Measurements from ENCODE around the gene BCAS3. TPM values are rescaled to one million over a fixed set of nuclear protein-coding genes. Genes with fewer than 3 reads are reported as not detected.

The BCAS3 gene
- total RNA-seq, 1 donor from 2014 or later, result 38.1 TPM

DNA sequence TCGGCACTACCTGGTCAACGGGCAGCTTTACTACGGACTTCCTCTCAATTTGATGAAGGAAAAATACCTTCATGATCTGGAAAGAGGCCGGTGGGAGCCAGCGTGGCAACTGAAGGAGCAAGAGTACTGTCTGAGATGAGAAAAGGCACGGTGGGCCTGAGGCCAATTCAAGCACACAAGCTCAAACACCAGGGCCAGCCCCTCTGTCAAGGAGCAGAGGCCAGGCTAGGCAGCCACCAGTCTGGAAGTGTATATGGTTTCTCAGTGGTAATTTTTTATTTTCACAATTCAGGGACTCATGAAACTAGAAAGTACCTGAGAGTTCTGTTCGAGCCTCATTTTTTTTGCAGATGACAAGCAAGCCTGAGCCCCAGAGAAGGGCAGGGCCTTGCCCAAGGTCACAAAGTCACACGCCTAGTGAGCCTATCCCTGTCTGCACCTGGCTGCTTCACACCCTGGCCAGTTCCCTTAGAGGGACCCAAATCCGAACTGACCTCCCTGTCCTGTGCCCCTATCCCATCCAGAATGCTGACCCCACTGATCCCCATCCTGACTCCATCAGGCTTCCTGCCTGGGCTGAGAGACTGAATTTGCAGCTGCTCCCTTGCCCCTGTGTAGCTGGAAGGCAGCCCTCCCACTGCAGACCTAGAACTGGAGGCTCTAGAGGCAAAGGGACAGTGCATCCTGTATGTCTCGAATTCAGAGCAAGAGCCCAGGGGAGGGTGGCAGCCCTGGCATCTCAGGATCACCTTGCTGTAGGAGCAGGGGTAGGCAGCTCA is 717.2 kb downstream of the BCAS3 start:
- Mint-ChIP-seq H3K36me3 (ENCODE audit: low read depth, unreplicated experiment) (peaks cover 21% of the 10 kb centered on the region), H3K4me1 (ENCODE audit: unreplicated experiment) (peaks cover 22% of the 10 kb centered on the region), H3K27me3 (ENCODE audit: unreplicated experiment) (peaks cover 30% of the 10 kb centered on the region), H3K27ac (ENCODE audit: unreplicated experiment) (no peak overlapping the region), H3K9me3 (ENCODE audit: unreplicated experiment) (no peaks in the 10 kb centered on the region), H3K4me3 (ENCODE audit: unreplicated experiment) (no peak overlapping the region)
- TF ChIP-seq, protein P1, sequence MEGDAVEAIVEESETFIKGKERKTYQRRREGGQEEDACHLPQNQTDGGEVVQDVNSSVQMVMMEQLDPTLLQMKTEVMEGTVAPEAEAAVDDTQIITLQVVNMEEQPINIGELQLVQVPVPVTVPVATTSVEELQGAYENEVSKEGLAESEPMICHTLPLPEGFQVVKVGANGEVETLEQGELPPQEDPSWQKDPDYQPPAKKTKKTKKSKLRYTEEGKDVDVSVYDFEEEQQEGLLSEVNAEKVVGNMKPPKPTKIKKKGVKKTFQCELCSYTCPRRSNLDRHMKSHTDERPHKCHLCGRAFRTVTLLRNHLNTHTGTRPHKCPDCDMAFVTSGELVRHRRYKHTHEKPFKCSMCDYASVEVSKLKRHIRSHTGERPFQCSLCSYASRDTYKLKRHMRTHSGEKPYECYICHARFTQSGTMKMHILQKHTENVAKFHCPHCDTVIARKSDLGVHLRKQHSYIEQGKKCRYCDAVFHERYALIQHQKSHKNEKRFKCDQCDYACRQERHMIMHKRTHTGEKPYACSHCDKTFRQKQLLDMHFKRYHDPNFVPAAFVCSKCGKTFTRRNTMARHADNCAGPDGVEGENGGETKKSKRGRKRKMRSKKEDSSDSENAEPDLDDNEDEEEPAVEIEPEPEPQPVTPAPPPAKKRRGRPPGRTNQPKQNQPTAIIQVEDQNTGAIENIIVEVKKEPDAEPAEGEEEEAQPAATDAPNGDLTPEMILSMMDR (IDR thresholded peaks at IDR 0.05; ENCODE audit: unreplicated experiment), result no peak
- no peak for DNase-seq (ENCODE audit: low spot score)

DNA sequence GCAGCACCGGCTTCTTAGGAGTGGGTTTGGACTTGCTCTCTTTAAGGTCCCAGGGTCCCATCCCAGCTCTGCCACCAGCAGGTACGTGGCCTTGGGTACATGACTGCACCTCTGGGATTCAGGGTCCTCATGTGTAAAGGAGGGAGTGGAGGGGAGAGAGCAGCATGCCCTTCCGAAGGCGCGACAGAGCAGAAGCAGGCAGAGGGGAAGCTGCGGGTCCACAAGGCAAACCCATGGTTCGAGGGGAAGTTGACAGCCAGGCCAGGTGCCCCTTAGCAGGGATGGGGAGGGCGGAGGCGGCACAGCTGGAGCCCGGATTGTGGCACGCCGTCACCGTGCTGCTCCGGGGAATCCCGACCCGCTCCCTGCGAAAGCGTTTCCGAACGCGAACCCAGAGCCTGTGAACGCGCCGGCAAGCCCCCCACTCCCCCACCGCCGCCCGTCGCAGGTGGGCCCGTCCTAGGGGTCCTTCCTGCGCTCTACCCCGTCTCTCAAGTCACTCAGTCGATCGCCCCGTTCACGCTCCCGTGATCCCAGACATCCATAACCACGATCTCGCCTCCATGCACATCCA is 717.8 kb downstream of the BCAS3 start:
- H3K4me3 Mint-ChIP-seq (ENCODE audit: unreplicated experiment), result no peak overlapping the region
- H3K36me3 Mint-ChIP-seq (ENCODE audit: low read depth, unreplicated experiment), result peaks cover 21% of the 10 kb centered on the region
- peak overlapping the region; percentile 36 for H3K27ac Mint-ChIP-seq (ENCODE audit: unreplicated experiment)
- DNase-seq (ENCODE audit: low spot score), result no peak
- H3K27me3 Mint-ChIP-seq (ENCODE audit: unreplicated experiment), result peaks cover 30% of the 10 kb centered on the region
- TF ChIP-seq, protein P1 (IDR thresholded peaks at IDR 0.05; ENCODE audit: unreplicated experiment), result no peak
- H3K9me3 Mint-ChIP-seq (ENCODE audit: unreplicated experiment), result no peaks in the 10 kb centered on the region
- peaks cover 22% of the 10 kb centered on the region for H3K4me1 Mint-ChIP-seq (ENCODE audit: unreplicated experiment)

DNA sequence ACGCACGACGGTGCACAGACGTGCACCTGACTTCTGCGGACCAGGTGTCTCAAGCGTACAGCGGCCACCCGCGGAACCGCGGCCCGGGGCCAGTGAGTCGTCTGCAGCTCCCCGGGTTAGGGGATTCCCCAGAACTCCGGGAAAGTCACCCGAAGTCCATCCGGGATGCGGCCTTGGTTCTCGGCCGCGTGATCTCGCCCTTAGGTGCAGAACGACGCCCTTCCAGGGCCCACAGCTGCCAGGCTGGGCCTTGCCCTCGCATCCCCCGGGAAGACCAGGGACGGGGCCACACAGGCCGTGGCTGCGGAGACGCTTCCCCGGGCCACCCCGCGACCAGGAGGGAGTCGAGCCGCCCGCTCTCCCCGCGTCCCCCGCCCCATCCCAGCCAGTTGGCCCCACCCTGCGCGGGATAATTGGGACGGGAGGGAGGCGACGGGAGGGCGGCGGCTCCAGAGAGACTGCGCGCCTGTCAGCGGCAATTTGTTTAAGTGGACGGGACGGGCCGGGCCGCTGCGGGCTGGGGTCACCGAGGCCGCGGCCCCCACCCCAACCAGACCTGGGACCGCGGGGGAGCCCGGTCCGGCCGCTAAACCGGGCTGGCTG is 718.4 kb downstream of the BCAS3 start:
- H3K4me3 Mint-ChIP-seq (ENCODE audit: unreplicated experiment), result no peak overlapping the region
- H3K4me1 Mint-ChIP-seq (ENCODE audit: unreplicated experiment), result peaks cover 22% of the 10 kb centered on the region
- peaks cover 21% of the 10 kb centered on the region for H3K36me3 Mint-ChIP-seq (ENCODE audit: low read depth, unreplicated experiment)
- TF ChIP-seq, protein P1 (IDR thresholded peaks at IDR 0.05; ENCODE audit: unreplicated experiment), result no peak
- peaks cover 31% of the 10 kb centered on the region for H3K27me3 Mint-ChIP-seq (ENCODE audit: unreplicated experiment)
- no peak for DNase-seq (ENCODE audit: low spot score)
- H3K9me3 Mint-ChIP-seq (ENCODE audit: unreplicated experiment), result no peaks in the 10 kb centered on the region
- no peak overlapping the region for H3K27ac Mint-ChIP-seq (ENCODE audit: unreplicated experiment)

DNA sequence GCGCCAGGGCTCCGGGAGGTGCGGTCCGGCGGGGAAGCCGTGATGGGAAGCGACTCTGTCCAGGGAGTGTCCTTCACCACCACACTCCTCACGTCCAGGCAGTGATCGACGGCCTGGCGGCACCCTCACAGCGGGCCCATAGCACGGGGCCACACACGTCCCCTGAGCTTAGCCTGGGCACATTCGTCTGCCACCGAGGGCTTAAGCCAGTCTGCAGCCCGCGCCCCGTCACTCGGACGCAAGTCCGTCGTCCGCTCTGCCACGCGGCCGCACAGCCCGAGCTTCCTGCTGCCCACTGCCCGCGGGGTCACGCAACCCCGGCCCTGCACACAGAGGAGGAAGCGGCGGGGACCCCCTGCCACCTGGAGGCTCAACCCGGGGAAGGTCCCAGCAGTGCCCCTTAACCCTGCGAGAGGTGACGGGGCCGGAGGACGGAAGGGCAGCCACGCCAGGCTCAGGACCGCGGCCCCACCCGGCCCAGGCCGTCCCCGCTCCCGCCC is 719.0 kb downstream of the BCAS3 start:
- Mint-ChIP-seq H3K27ac (ENCODE audit: unreplicated experiment) (no peak overlapping the region), H3K36me3 (ENCODE audit: low read depth, unreplicated experiment) (peaks cover 21% of the 10 kb centered on the region), H3K4me3 (ENCODE audit: unreplicated experiment) (no peak overlapping the region), H3K27me3 (ENCODE audit: unreplicated experiment) (peaks cover 36% of the 10 kb centered on the region), H3K9me3 (ENCODE audit: unreplicated experiment) (no peaks in the 10 kb centered on the region), H3K4me1 (ENCODE audit: unreplicated experiment) (peaks cover 22% of the 10 kb centered on the region)
- TF ChIP-seq, protein P1 (IDR thresholded peaks at IDR 0.05; ENCODE audit: unreplicated experiment), result no peak
- no peak for DNase-seq (ENCODE audit: low spot score)
